ENCODE data around the gene TUBB4B. TPM values are rescaled to one million over a fixed set of nuclear protein-coding genes. Genes with fewer than 3 reads are reported as not detected.

Gene TUBB4B
- polyA plus RNA-seq, 1 of the 3 experiments (the other 2 are of a cell fraction), result 508 TPM

DNA sequence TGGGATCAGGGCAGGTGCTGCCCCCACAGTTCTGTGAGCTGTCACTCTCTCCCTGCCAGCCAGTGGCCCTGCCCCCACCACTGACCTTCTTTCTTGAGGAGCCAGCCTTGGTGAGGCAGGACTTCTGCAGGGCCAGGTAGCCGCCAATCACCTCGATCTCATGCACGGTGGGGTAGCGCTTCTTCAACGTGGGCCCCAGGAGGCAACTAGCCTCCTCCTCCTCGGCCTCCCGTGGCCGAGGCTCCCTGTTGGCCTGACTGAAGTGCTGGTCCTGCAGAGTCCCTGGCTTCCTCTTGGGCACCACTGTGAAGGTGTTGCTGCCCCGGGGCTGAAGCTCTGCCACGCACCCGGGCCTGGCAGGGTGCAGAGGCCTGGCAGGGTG, 42.2 kb upstream of the TUBB4B start:
- H3K9me3 ChIP-seq, result no peaks in the 10 kb centered on the region
- no peak for DNase-seq
- no peaks in the 10 kb centered on the region for H3K27me3 ChIP-seq (ENCODE audit: insufficient read depth)
- ChIA-PET POLR2A (interaction anchor here (0.6 to 2.5 kb wide), 4 partner anchors 10 to 366 kb away, joined by 3 to 20 read pairs (median 5); partner anchors contain the start of genes ANAPC2, SSNA1 and TUBB4B), CTCF (interaction anchor here (0.8 to 1.7 kb wide), 5 partner anchors 9 to 69 kb away, joined by 3 to 6 read pairs (median 3); partner anchors contain the start of genes RNF224 and TUBB4B)
- WGBS (ENCODE audit: low lambda C conversion rate), result 94% methylated on average over 8 of the region's 11 CpGs
- no peaks in the 10 kb centered on the region for H3K9me2 ChIP-seq
- H3K36me3 ChIP-seq (replicated peaks in 1 of 2; ENCODE audit: control insufficient read depth in 1 of 2, insufficient read depth in 2 of 2, low read length in 1 of 2), result no peaks in the 10 kb centered on the region
- peak overlapping the region; percentile 86 for H3K4me2 ChIP-seq
- no peak overlapping the region for H3K9ac ChIP-seq
- peaks cover 14% of the 10 kb centered on the region for H3F3A ChIP-seq (replicated peaks; ENCODE audit: insufficient read depth)
- peak overlapping the region in 1 of 2 experiments; percentile 83; a peak in 1 of 4 replicates for H3K4me3 ChIP-seq (ENCODE audit: low read depth in 2 of 2, low read length in 1 of 2)
- H3K4me1 ChIP-seq (ENCODE audit: control insufficient read depth in 1 of 2, insufficient read depth in 2 of 2, low read depth in 1 of 2, low read length in 1 of 2), result peaks cover 12 to 35% of the 10 kb centered on the region in 2 experiments; a peak in 3 of 4 replicates
- H4K20me1 ChIP-seq (ENCODE audit: insufficient read depth), result peaks cover 43% of the 10 kb centered on the region
- H3K79me2 ChIP-seq (ENCODE audit: insufficient read depth), result peaks cover 69% of the 10 kb centered on the region
- no peak overlapping the region for H2AFZ ChIP-seq (ENCODE audit: low read depth)
- H3K27ac ChIP-seq (ENCODE audit: low read depth in 2 of 2, low read length in 1 of 2), result no peak overlapping the region
- TF ChIP-seq NFIC (IDR thresholded peaks at IDR 0.05; ENCODE audit: borderline replicate concordance) (no peak), RAD21 (IDR thresholded peaks at IDR 0.05; ENCODE audit: low read length) (no peak), SIN3A (IDR thresholded peaks at IDR 0.05; ENCODE audit: borderline replicate concordance, low read depth, low read length) (no peak), MXI1 (IDR thresholded peaks at IDR 0.05; ENCODE audit: low read depth, low read length) (no peak), TEAD4 (IDR thresholded peaks at IDR 0.05; ENCODE audit: borderline replicate concordance, insufficient read depth) (no peak), RCOR1 (IDR thresholded peaks at IDR 0.05; ENCODE audit: low read length) (no peak), ELF1 (IDR thresholded peaks at IDR 0.05) (no peak), POLR2AphosphoS5 (IDR thresholded peaks at IDR 0.05; ENCODE audit: low read depth, low read length) (no peak), TCF12 (IDR thresholded peaks at IDR 0.05) (no peak), RFX5 (IDR thresholded peaks at IDR 0.05; ENCODE audit: low read length) (no peak), NRF1 (IDR thresholded peaks at IDR 0.05; ENCODE audit: low read depth, low read length) (no peak), FOSL2 (IDR thresholded peaks at IDR 0.05; ENCODE audit: borderline replicate concordance, low read depth) (no peak), FOXJ3 (CRISPR knock-in tag; IDR thresholded peaks at IDR 0.05) (no peak), YY1 (IDR thresholded peaks at IDR 0.05; ENCODE audit: low read depth) (no peak)
- TF ChIP-seq, protein P1, sequence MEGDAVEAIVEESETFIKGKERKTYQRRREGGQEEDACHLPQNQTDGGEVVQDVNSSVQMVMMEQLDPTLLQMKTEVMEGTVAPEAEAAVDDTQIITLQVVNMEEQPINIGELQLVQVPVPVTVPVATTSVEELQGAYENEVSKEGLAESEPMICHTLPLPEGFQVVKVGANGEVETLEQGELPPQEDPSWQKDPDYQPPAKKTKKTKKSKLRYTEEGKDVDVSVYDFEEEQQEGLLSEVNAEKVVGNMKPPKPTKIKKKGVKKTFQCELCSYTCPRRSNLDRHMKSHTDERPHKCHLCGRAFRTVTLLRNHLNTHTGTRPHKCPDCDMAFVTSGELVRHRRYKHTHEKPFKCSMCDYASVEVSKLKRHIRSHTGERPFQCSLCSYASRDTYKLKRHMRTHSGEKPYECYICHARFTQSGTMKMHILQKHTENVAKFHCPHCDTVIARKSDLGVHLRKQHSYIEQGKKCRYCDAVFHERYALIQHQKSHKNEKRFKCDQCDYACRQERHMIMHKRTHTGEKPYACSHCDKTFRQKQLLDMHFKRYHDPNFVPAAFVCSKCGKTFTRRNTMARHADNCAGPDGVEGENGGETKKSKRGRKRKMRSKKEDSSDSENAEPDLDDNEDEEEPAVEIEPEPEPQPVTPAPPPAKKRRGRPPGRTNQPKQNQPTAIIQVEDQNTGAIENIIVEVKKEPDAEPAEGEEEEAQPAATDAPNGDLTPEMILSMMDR (IDR thresholded peaks at IDR 0.05), result no peak
- TF ChIP-seq, protein P2, sequence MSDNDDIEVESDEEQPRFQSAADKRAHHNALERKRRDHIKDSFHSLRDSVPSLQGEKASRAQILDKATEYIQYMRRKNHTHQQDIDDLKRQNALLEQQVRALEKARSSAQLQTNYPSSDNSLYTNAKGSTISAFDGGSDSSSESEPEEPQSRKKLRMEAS (IDR thresholded peaks at IDR 0.05; ENCODE audit: low read depth), result no peak
- TF ChIP-seq, protein P3, sequence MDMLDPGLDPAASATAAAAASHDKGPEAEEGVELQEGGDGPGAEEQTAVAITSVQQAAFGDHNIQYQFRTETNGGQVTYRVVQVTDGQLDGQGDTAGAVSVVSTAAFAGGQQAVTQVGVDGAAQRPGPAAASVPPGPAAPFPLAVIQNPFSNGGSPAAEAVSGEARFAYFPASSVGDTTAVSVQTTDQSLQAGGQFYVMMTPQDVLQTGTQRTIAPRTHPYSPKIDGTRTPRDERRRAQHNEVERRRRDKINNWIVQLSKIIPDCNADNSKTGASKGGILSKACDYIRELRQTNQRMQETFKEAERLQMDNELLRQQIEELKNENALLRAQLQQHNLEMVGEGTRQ (IDR thresholded peaks at IDR 0.05; ENCODE audit: borderline replicate concordance, low read depth, low read length), result no peak

Data from SK-N-SH (cell line).